AG09309 (cell line): ENCODE measurements around the gene TUBB1.
"Not testable (repeated sequence)": the region's sequence is repeated elsewhere in the genome, so short reads cannot be mapped to it uniquely, and the experiment has no call there.

Source experiments
- DNase-seq: peaks from one replicate; pipeline ENCODE4 v3.0.0-alpha.2; 2010; ENCODE audit warnings: low read depth
- H3K4me3 ChIP-seq: 2 replicates; pipeline ENCODE4 v1.5.1; 2011; ENCODE audit warnings: mild to moderate bottlenecking, low read depth, low read length, moderate library complexity; ENCODE audit not compliant: control insufficient read depth
- TF ChIP-seq, protein P1 (sequence below): IDR thresholded peaks from 2 replicates; pipeline ENCODE4 v1.5.1; 2011; ENCODE audit warnings: mild to moderate bottlenecking, low read depth, low read length, inconsistent platforms; ENCODE audit not compliant: insufficient read depth, control insufficient read depth; ENCODE audit errors: missing control alignments

The TUBB1 gene

DNA sequence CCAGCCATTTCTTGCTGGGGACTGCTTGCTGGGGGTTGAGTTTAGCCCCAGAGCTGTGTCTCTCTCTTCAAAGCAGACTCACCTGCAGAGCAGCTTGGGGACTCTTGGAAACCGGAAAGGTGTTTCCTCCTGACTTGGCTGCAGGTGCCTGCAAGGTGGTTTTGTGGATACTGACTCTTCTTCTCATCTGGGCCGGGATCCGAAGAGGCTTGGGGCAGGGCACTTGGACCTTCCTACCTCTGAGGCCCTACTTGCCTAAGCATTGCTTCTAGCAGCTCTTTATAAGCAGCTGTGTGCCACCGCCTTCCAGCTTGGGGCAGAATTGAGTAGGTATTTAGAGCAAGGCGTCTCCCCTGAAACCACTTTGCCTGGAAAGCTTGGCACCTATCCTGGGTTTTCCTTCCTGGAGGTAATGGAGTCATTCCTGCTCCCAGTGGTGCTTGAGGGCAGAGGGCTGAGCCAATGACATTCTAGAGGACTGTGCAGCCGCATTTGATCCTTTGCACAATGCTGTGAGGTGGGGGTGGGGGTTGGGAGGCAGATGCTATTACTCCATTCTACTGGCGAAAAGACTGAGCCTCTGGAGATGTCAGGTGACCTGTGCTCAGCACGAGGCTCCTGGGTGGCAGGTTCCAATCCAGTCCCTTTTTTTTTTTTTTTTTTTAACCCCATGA lies 8.8 kb upstream of the TUBB1 start:
- H3K4me3 ChIP-seq, result no peak overlapping the region
- TF ChIP-seq, protein P1, sequence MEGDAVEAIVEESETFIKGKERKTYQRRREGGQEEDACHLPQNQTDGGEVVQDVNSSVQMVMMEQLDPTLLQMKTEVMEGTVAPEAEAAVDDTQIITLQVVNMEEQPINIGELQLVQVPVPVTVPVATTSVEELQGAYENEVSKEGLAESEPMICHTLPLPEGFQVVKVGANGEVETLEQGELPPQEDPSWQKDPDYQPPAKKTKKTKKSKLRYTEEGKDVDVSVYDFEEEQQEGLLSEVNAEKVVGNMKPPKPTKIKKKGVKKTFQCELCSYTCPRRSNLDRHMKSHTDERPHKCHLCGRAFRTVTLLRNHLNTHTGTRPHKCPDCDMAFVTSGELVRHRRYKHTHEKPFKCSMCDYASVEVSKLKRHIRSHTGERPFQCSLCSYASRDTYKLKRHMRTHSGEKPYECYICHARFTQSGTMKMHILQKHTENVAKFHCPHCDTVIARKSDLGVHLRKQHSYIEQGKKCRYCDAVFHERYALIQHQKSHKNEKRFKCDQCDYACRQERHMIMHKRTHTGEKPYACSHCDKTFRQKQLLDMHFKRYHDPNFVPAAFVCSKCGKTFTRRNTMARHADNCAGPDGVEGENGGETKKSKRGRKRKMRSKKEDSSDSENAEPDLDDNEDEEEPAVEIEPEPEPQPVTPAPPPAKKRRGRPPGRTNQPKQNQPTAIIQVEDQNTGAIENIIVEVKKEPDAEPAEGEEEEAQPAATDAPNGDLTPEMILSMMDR, result no peak
- no peak for DNase-seq

GRCh38 chr20:59010995-59011873 lies 8.0 kb upstream of the TUBB1 start:
- TF ChIP-seq, protein P1, result no peak
- no peak overlapping the region for H3K4me3 ChIP-seq
- peak; percentile 68 for DNase-seq

DNA sequence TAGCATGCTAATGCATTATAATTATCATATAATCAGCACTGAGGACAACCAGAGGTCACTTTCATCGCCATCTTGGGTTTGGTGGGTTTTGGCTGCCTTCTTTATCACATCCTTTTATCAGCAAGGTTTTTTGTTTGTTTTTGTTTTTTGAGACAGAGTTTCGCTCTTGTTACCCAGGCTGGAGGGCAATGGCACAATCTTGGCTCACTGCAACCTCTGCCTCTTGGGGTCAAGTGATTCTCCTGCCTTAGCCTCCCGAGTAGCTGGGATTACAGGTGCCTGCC lies 7.4 kb upstream of the TUBB1 start:
- H3K4me3 ChIP-seq, DNase-seq: not testable (repeated sequence)

DNA sequence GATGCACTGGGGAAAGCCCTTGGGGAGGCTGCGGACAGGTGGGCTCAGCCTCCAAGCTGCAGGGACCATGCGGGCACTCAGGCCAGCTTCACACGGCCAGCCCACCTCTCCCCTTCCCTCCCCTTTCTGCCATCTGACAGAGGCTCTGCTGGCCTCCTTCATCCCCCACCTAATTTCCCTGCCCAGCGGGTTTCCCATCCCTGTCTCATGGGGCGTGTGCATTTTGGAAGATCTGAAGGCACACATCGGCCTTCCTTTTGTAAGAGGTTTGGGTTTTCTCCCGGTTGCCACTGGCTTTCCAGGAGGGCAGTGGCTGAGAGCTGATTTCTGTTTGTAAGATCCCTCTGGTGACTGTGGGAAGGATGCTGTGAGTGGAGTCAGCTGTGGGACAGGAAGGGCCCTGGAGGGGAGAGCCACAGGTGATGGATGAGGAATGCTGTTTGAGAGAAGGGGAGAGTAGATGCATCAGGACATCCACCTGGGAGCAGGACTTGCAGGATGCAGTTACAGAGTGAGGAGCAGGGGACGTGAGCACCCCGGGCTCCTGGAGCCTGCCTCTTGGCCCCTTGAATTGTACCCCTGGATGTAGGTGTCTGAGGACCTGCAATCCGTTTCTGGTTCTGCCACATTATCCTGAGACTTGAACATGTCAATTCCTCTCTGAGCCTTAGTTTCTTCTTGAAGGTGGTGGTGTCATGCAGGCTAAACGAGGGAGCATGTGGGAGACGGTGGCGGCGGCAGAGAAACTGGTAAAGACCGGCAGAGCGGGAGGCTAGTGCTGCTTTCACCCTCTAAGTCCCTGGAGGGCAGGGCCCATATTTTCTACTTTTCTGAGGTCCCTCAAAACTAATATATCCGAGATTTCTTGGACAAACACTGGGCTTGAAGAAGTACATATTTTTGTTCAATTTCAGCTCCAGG lies 5.9 kb upstream of the TUBB1 start:
- no peak overlapping the region for H3K4me3 ChIP-seq
- TF ChIP-seq, protein P1, result no peak
- DNase-seq, result no peak

- no peak for DNase-seq
- H3K4me3 ChIP-seq, result no peak overlapping the region
- TF ChIP-seq, protein P1, result no peak
Measured at GRCh38 chr20:59013959-59014608, 5.1 kb upstream of the TUBB1 start.

DNA sequence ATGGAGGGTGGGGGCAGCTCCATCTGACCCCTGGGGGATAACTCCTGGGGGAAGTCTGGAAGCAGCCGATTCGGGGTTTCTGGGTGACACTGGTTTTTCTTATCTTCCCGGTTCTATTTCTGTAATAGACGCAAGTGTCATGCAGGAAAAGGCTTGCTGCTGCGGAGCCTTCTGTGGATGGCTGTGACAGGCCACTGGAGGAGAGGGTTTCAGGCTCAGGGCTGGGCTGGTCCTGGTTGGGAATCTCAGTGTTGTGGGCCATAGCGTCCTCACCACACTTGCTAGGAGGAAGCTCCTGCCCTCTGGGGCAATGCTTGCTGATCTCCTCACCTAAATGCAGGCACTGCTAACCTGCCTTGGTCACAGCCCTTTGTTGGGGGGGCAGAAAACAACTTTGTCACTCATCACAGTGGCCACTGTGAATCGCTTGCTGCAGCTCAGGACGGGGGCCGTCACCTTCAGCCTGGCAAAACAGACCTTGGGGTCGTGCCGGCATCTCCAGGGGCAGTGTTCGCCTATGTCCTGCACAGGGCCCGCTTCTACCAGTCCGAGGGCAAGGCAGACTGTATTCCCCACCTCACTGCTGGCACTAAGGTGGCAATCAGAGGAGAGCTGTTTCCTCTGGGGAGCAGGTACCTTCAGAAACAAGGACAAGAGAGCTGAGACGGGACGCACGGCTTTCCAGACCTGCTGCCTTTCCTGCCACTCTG lies 4.4 kb upstream of the TUBB1 start:
- H3K4me3 ChIP-seq, result no peak overlapping the region
- TF ChIP-seq, protein P1, result no peak
- DNase-seq, result no peak
